ENCODE results near the gene VAV2.

DNA sequence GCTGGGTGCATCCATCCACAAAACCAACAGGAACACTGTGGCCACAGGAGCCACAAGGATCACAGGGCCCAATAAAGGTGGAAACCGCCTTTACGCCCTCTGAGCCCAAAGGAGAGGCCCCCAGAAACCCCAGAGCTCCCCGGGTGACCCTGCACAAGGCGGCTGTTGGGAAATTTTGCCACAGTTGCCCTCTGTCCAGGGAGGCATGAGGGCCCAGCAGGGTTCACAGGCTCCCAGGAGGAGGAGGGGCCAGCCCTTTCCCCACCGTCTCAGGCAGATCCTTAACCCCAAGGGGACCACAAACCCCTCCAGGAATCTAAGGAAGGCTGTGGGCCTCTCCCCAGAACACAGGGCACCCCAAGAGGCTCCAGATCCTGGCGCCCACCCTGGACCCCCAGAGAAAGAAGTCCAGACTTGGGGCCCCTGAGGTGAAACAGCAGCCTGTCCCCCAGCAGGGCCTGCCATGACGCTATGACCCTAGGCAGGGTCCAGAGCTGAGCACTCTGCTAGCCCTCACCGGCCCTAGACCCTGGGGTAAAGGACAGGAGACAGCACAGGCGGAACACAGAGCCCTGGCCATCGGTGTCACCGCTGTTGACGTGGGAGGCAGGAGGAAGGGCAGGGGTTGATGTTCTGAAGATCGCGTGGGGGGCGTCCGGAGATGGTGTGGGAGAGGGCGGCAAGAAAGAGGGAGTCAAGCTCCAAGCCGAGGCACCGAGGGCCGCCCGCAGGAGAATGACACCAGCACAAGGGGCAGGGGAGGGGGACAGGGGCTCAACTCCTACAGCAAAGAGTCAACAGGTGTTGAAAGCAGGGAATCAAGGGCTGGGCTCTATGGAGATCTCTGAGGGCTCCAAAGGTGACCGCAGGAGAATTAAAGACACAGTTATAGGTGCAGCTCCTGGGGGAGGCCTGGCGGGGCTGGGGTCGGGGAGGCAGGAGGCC lies 97.5 kb downstream of the VAV2 start:
- TF ChIP-seq, protein P1, sequence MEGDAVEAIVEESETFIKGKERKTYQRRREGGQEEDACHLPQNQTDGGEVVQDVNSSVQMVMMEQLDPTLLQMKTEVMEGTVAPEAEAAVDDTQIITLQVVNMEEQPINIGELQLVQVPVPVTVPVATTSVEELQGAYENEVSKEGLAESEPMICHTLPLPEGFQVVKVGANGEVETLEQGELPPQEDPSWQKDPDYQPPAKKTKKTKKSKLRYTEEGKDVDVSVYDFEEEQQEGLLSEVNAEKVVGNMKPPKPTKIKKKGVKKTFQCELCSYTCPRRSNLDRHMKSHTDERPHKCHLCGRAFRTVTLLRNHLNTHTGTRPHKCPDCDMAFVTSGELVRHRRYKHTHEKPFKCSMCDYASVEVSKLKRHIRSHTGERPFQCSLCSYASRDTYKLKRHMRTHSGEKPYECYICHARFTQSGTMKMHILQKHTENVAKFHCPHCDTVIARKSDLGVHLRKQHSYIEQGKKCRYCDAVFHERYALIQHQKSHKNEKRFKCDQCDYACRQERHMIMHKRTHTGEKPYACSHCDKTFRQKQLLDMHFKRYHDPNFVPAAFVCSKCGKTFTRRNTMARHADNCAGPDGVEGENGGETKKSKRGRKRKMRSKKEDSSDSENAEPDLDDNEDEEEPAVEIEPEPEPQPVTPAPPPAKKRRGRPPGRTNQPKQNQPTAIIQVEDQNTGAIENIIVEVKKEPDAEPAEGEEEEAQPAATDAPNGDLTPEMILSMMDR (IDR thresholded peaks at IDR 0.05), result no peak
- no peak for TF ChIP-seq POLR2A (IDR thresholded peaks at IDR 0.05)

All from heart left ventricle (tissue), 13 donors.